SK-N-SH (cell line): ENCODE measurements around the gene FAAP20. TPM values are rescaled to one million over a fixed set of nuclear protein-coding genes. Genes with fewer than 3 reads are reported as not detected.

Experiments
- CTCF ChIA-PET: fragments of 300-600, 350-600 bp; formaldehyde crosslinking; extraction: SDS; loops from one replicate; lab custom pipeline; 2021; lab: Yijun Ruan, JAX
- POLR2A ChIA-PET: fragments of 350-600 bp; sonication (Branson Sonifier 250); formaldehyde crosslinking; extraction: SDS; loops from one replicate; lab custom pipeline; 2020; ENCODE audit warnings: antibody characterized with exemption, inconsistent platforms; lab: Yijun Ruan, JAX
- DNase-seq: peaks from one replicate; pipeline ENCODE4 v3.0.0; 2012
- H2AFZ ChIP-seq: fragments of 200-600 bp; sonication (generic); 2 replicates; pipeline ENCODE4 v1.8.1; 2016; ENCODE audit warnings: antibody characterized with exemption, mild to moderate bottlenecking, low read depth
- H3F3A ChIP-seq: fragments of 200-600 bp; sonication (generic); replicated peaks from 2 replicates; pipeline ENCODE3; 2016; ENCODE audit warnings: antibody characterized with exemption, mild to moderate bottlenecking; ENCODE audit not compliant: insufficient read depth
- H3K27ac ChIP-seq, 2 experiments: fragments of 200-500 bp in 1 of 2; fragments of 200-600 bp in 1 of 2; sonication (Bioruptor generic) in 1 of 2; sonication (generic), shearing (Covaris generic) in 1 of 2; 2 replicates each; pipeline versions ENCODE4 v1.5.1 to v1.6.1; 2014 to 2016; ENCODE audit warnings: low read depth in 2 of 2, inconsistent platforms in 1 of 2, low read length in 1 of 2, mild to moderate bottlenecking in 1 of 2, mixed read lengths in 1 of 2
- H3K27me3 ChIP-seq: fragments of 200-600 bp; sonication (generic), shearing (Covaris generic); 2 replicates; pipeline ENCODE4 v1.6.1; 2016; ENCODE audit warnings: mixed run types; ENCODE audit not compliant: insufficient read depth
- H3K36me3 ChIP-seq, 2 experiments: fragments of 200-500 bp in 1 of 2; fragments of 200-600 bp in 1 of 2; sonication (Bioruptor generic) in 1 of 2; sonication (generic) in 1 of 2; replicated peaks in 1 of 2; 2 replicates each; pipeline versions ENCODE3 to v1.5.1; 2014 to 2016; ENCODE audit warnings: low read length in 1 of 2, mild to moderate bottlenecking in 1 of 2; ENCODE audit not compliant: insufficient read depth in 2 of 2, control insufficient read depth in 1 of 2
- H3K4me1 ChIP-seq, 2 experiments: fragments of 200-500 bp in 1 of 2; fragments of 200-600 bp in 1 of 2; sonication (Bioruptor generic) in 1 of 2; sonication (generic), shearing (Covaris generic) in 1 of 2; 2 replicates each; pipeline versions ENCODE4 v1.5.1 to v1.6.1; 2014 to 2016; ENCODE audit warnings: low read depth in 1 of 2, low read length in 1 of 2, mixed run types in 1 of 2; ENCODE audit not compliant: insufficient read depth in 2 of 2, control insufficient read depth in 1 of 2
- H3K4me2 ChIP-seq: fragments of 200-600 bp; sonication (generic), shearing (Covaris generic); 2 replicates; pipeline ENCODE4 v1.6.1; 2017; ENCODE audit warnings: mixed run types
- H3K4me3 ChIP-seq, 2 experiments: fragments of 200-500 bp in 1 of 2; fragments of 200-600 bp in 1 of 2; sonication (Bioruptor generic) in 1 of 2; sonication (generic), shearing (Covaris generic) in 1 of 2; 2 replicates each; pipeline versions ENCODE4 v1.5.1 to v1.8.1; 2014 to 2016; ENCODE audit warnings: low read depth in 2 of 2, inconsistent platforms in 1 of 2, low read length in 1 of 2, mild to moderate bottlenecking in 1 of 2, mixed read lengths in 1 of 2, moderate library complexity in 1 of 2
- H3K79me2 ChIP-seq: fragments of 200-600 bp; sonication (generic); 2 replicates; pipeline ENCODE4 v1.8.1; 2017; ENCODE audit warnings: mild to moderate bottlenecking; ENCODE audit not compliant: insufficient read depth
- H3K9ac ChIP-seq: fragments of 200-600 bp; sonication (generic); 2 replicates; pipeline ENCODE4 v1.6.1; 2017; ENCODE audit warnings: mixed run types
- H3K9me2 ChIP-seq: fragments of 200-600 bp; sonication (generic); 2 replicates; pipeline ENCODE4 v1.6.1; 2017; ENCODE audit warnings: mixed run types
- H3K9me3 ChIP-seq: fragments of 200-600 bp; sonication (generic); 2 replicates; pipeline ENCODE4 v1.6.1; 2017; ENCODE audit warnings: mixed run types, mild to moderate bottlenecking, moderate library complexity
- H4K20me1 ChIP-seq: fragments of 200-600 bp; sonication (generic); 2 replicates; pipeline ENCODE4 v1.6.1; 2017; ENCODE audit warnings: mild to moderate bottlenecking, mixed run types; ENCODE audit not compliant: insufficient read depth
- CHD2 ChIP-seq: fragments of 150-350 bp; IDR thresholded peaks from 2 replicates; pipeline ENCODE4 v1.6.1; 2018; ENCODE audit warnings: low read length; ENCODE audit not compliant: partially characterized antibody
- ELF1 ChIP-seq: IDR thresholded peaks from 2 replicates; pipeline ENCODE4 v1.4.0; 2012
- EP300 ChIP-seq, 2 experiments: IDR thresholded peaks; 2 replicates each; pipeline versions ENCODE4 v1.4.0 to v1.6.1; 2012; ENCODE audit warnings: borderline replicate concordance in 1 of 2, low read depth in 1 of 2, low read length in 1 of 2
- EZH2phosphoT487 ChIP-seq: fragments of 200-600 bp; sonication (generic); IDR thresholded peaks from 2 replicates; pipeline ENCODE4 v1.6.1; 2017; ENCODE audit warnings: low read depth, mixed run types, mild to moderate bottlenecking, antibody characterized with exemption, moderate library complexity, borderline replicate concordance
- FOSL2 ChIP-seq: IDR thresholded peaks from 2 replicates; pipeline ENCODE4 v1.4.0; 2012; ENCODE audit warnings: low read depth, mild to moderate bottlenecking, moderate library complexity, borderline replicate concordance
- FOXM1 ChIP-seq: IDR thresholded peaks from 2 replicates; pipeline ENCODE4 v1.4.0; 2012; ENCODE audit warnings: low read depth, mild to moderate bottlenecking
- IRF3 ChIP-seq: fragments of 150-350 bp; IDR thresholded peaks from 2 replicates; pipeline ENCODE4 v1.6.1; 2016; ENCODE audit warnings: mild to moderate bottlenecking, low read depth, low read length
- JUND ChIP-seq: IDR thresholded peaks from 2 replicates; pipeline ENCODE4 v1.4.0; 2012
- MXI1 ChIP-seq: IDR thresholded peaks from 2 replicates; pipeline ENCODE4 v1.6.1; 2012; ENCODE audit warnings: mild to moderate bottlenecking, low read depth, low read length, improper control_type of control experiment
- NFIC ChIP-seq: IDR thresholded peaks from 2 replicates; pipeline ENCODE4 v1.4.0; 2012; ENCODE audit warnings: borderline replicate concordance
- NRF1 ChIP-seq: IDR thresholded peaks from 2 replicates; pipeline ENCODE4 v1.6.1; 2012; ENCODE audit warnings: low read depth, mild to moderate bottlenecking, low read length
- PBX3 ChIP-seq: IDR thresholded peaks from 2 replicates; pipeline ENCODE4; 2012
- POLR2AphosphoS5 ChIP-seq: IDR thresholded peaks from 2 replicates; pipeline ENCODE4 v1.6.1; 2012; ENCODE audit warnings: low read depth, low read length
- RCOR1 ChIP-seq: fragments of 150-350 bp; IDR thresholded peaks from 2 replicates; pipeline ENCODE4 v1.6.1; 2017; ENCODE audit warnings: antibody characterized with exemption, low read length
- REST ChIP-seq: IDR thresholded peaks from 2 replicates; pipeline ENCODE4 v1.6.1; 2012; ENCODE audit warnings: mild to moderate bottlenecking, low read depth, low read length, moderate library complexity
- RFX5 ChIP-seq: IDR thresholded peaks from 2 replicates; pipeline ENCODE4 v1.6.1; 2012; ENCODE audit warnings: mild to moderate bottlenecking, improper control_type of control experiment, low read length
- SIN3A ChIP-seq: IDR thresholded peaks from 2 replicates; pipeline ENCODE4 v1.6.1; 2012; ENCODE audit warnings: low read depth, mild to moderate bottlenecking, low read length, moderate library complexity, borderline replicate concordance
- TAF1 ChIP-seq: IDR thresholded peaks from 2 replicates; pipeline ENCODE4 v1.6.1; 2012; ENCODE audit warnings: low read depth, mild to moderate bottlenecking, low read length, moderate library complexity, borderline replicate concordance
- TCF12 ChIP-seq: IDR thresholded peaks from 2 replicates; pipeline ENCODE4 v1.4.0; 2012
- USF2 ChIP-seq: fragments of 150-350 bp; IDR thresholded peaks from 2 replicates; pipeline ENCODE4 v1.6.1; 2017; ENCODE audit warnings: antibody characterized with exemption, low read length, low read depth, borderline replicate concordance
- ZBTB33 ChIP-seq: IDR thresholded peaks from 2 replicates; pipeline ENCODE4 v1.4.0; 2012; ENCODE audit warnings: low read depth, borderline replicate concordance
- WGBS: methylation state at CpG from one replicate; pipeline ENCODE4 v1.1.6; 2017; ENCODE audit warnings: low lambda C conversion rate; 5-methylcytosine and 5-hydroxymethylcytosine counted together
- polyA plus RNA-seq, 3 experiments: library from polyadenylated mRNA; depleted of rRNA; stranded (reverse); fragments of >200 nt; gene quantifications; 2 replicates each; pipeline ENCODE4 v1.2.3, GENCODE V29; 2012

Gene FAAP20
- polyA plus RNA-seq, 1 of the 3 experiments (the other 2 are of a cell fraction), result 58.3 TPM

GRCh38 chr1:2189459-2190425, 4.8 kb downstream of the FAAP20 start:
- Histone ChIP-seq H3K4me1 (peaks cover 0 to 38% of the 10 kb centered on the region in 2 experiments; a peak in 1 of 4 replicates), H3K4me3 (peak overlapping the region; percentile 40 to 58), H3K9ac (peak overlapping the region; percentile 43), H3K9me3 (no peaks in the 10 kb centered on the region), H3K4me2 (peak overlapping the region; percentile 83), H3K9me2 (no peaks in the 10 kb centered on the region), H3K79me2 (peaks cover 46% of the 10 kb centered on the region), H3K27ac (peak overlapping the region; percentile 66 to 93), H3K27me3 (no peaks in the 10 kb centered on the region), H3K36me3 (peaks cover 0 to 26% of the 10 kb centered on the region in 2 experiments), H4K20me1 (no peaks in the 10 kb centered on the region), H2AFZ (peak overlapping the region; percentile 87; the same call in 1 of the 2 replicates), H3F3A (peaks cover 4% of the 10 kb centered on the region)
- ChIA-PET POLR2A (interaction anchor here (0.6 to 1.6 kb wide), 5 partner anchors 10 to 281 kb away, joined by 3 to 5 read pairs (median 3); no protein-coding TSS in a partner anchor), CTCF (interaction anchor here (0.7 to 7.2 kb wide), 6 partner anchors 15 to 196 kb away, joined by 3 to 53 read pairs (median 3); no protein-coding TSS in a partner anchor)
- DNase-seq, result peak; percentile 94
- 29% methylated on average over 18 of the region's 65 CpGs for WGBS
- TF ChIP-seq CHD2, result peak; percentile 26
- TF ChIP-seq SIN3A, result peak; percentile 94; the same call in 1 of the 2 replicates
- peak; percentile 67 for TF ChIP-seq POLR2AphosphoS5
- TF ChIP-seq NRF1, result peak; percentile 83
- TF ChIP-seq REST, result no peak
- TF ChIP-seq PBX3, result peak; percentile 62
- no peak for TF ChIP-seq EZH2phosphoT487
- 0 out of 2 replicates have a peak, but pooled peaks have one; percentile 14 for TF ChIP-seq TAF1
- 0 out of 2 replicates have a peak, but pooled peaks have one; percentile 39 for TF ChIP-seq RFX5
- no peak for TF ChIP-seq JUND
- TF ChIP-seq MXI1, result peak; percentile 96
- TF ChIP-seq NFIC, result no peak
- TF ChIP-seq IRF3, result no peak
- TF ChIP-seq ZBTB33, result no peak
- TF ChIP-seq FOXM1, result no peak
- peak in 1 of 2 experiments; percentile 57; a peak in 2 of 4 replicates for TF ChIP-seq EP300 (IDR thresholded peaks at IDR 0.05; ENCODE audit: borderline replicate concordance in 1 of 2, low read depth in 1 of 2, low read length in 1 of 2)
- no peak for TF ChIP-seq ELF1
- TF ChIP-seq RCOR1, result no peak; the same call in none of the 2 replicates
- TF ChIP-seq USF2, result no peak
- TF ChIP-seq TCF12, result no peak; the same call in 1 of the 2 replicates
- TF ChIP-seq FOSL2, result no peak
